ENCODE results near the gene AOPEP.

Gene AOPEP

GRCh38 chr9:94805051-94805489 lies 78.6 kb downstream of the AOPEP start:
- H3K9me3 Mint-ChIP-seq, result no peaks in the 10 kb centered on the region
- no peaks in the 10 kb centered on the region for H3K27me3 Mint-ChIP-seq
- no peak overlapping the region for H3K27ac Mint-ChIP-seq
- peaks cover 13% of the 10 kb centered on the region for H3K4me1 Mint-ChIP-seq
- no peak overlapping the region for H3K4me3 Mint-ChIP-seq
- peaks cover 64% of the 10 kb centered on the region for H3K36me3 Mint-ChIP-seq
- no peak for ATAC-seq

GRCh38 chr9:94805585-94805984 lies 79.1 kb downstream of the AOPEP start:
- ATAC-seq, result no peak
- Mint-ChIP-seq H3K27ac (peak overlapping the region; percentile 56), H3K27me3 (no peaks in the 10 kb centered on the region), H3K36me3 (peaks cover 61% of the 10 kb centered on the region), H3K4me3 (no peak overlapping the region), H3K4me1 (peaks cover 13% of the 10 kb centered on the region), H3K9me3 (no peaks in the 10 kb centered on the region)

- no peak for ATAC-seq
- no peaks in the 10 kb centered on the region for H3K27me3 Mint-ChIP-seq
- peaks cover 57% of the 10 kb centered on the region for H3K36me3 Mint-ChIP-seq
- no peaks in the 10 kb centered on the region for H3K9me3 Mint-ChIP-seq
- H3K4me3 Mint-ChIP-seq, result no peak overlapping the region
- peak overlapping the region; percentile 56 for H3K27ac Mint-ChIP-seq
- peaks cover 13% of the 10 kb centered on the region for H3K4me1 Mint-ChIP-seq
These were observed 79.9 kb downstream of the AOPEP start for GRCh38 chr9:94806307-94806893.

GRCh38 chr9:94807556-94807955 lies 81.1 kb downstream of the AOPEP start:
- Mint-ChIP-seq H3K27me3 (no peaks in the 10 kb centered on the region), H3K27ac (no peak overlapping the region), H3K4me1 (peaks cover 15% of the 10 kb centered on the region), H3K9me3 (no peaks in the 10 kb centered on the region), H3K36me3 (peaks cover 59% of the 10 kb centered on the region), H3K4me3 (no peak overlapping the region)
- no peak for ATAC-seq

GRCh38 chr9:94808926-94809700 lies 82.6 kb downstream of the AOPEP start:
- no peak for ATAC-seq
- no peaks in the 10 kb centered on the region for H3K9me3 Mint-ChIP-seq
- H3K36me3 Mint-ChIP-seq, result peaks cover 60% of the 10 kb centered on the region
- no peaks in the 10 kb centered on the region for H3K27me3 Mint-ChIP-seq
- H3K27ac Mint-ChIP-seq, result no peak overlapping the region
- H3K4me1 Mint-ChIP-seq, result peaks cover 17% of the 10 kb centered on the region
- no peak overlapping the region for H3K4me3 Mint-ChIP-seq

GRCh38 chr9:94809778-94810177 lies 83.3 kb downstream of the AOPEP start:
- Mint-ChIP-seq H3K27ac (no peak overlapping the region), H3K27me3 (no peaks in the 10 kb centered on the region), H3K4me3 (no peak overlapping the region), H3K36me3 (peaks cover 57% of the 10 kb centered on the region), H3K9me3 (no peaks in the 10 kb centered on the region), H3K4me1 (peaks cover 17% of the 10 kb centered on the region)
- no peak for ATAC-seq

- peaks cover 50% of the 10 kb centered on the region for H3K36me3 Mint-ChIP-seq
- H3K4me1 Mint-ChIP-seq, result peaks cover 12% of the 10 kb centered on the region
- H3K27me3 Mint-ChIP-seq, result no peaks in the 10 kb centered on the region
- no peak overlapping the region for H3K27ac Mint-ChIP-seq
- no peak for ATAC-seq
- no peaks in the 10 kb centered on the region for H3K9me3 Mint-ChIP-seq
- no peak overlapping the region for H3K4me3 Mint-ChIP-seq
These were observed 84.6 kb downstream of the AOPEP start for GRCh38 chr9:94811074-94811473.

- H3K27me3 Mint-ChIP-seq, result no peaks in the 10 kb centered on the region
- peak; percentile 48 for ATAC-seq
- peaks cover 4% of the 10 kb centered on the region for H3K4me1 Mint-ChIP-seq
- no peaks in the 10 kb centered on the region for H3K9me3 Mint-ChIP-seq
- no peak overlapping the region for H3K27ac Mint-ChIP-seq
- H3K4me3 Mint-ChIP-seq, result no peak overlapping the region
- H3K36me3 Mint-ChIP-seq, result peaks cover 50% of the 10 kb centered on the region
These were observed 85.8 kb downstream of the AOPEP start for GRCh38 chr9:94812343-94812742.

- peaks cover 4% of the 10 kb centered on the region for H3K4me1 Mint-ChIP-seq
- no peak overlapping the region for H3K27ac Mint-ChIP-seq
- no peak for ATAC-seq
- H3K27me3 Mint-ChIP-seq, result no peaks in the 10 kb centered on the region
- H3K9me3 Mint-ChIP-seq, result no peaks in the 10 kb centered on the region
- no peak overlapping the region for H3K4me3 Mint-ChIP-seq
- H3K36me3 Mint-ChIP-seq, result peaks cover 49% of the 10 kb centered on the region
These were observed 86.9 kb downstream of the AOPEP start for GRCh38 chr9:94813379-94813778.

GRCh38 chr9:94817291-94818177 lies 91.0 kb downstream of the AOPEP start:
- H3K9me3 Mint-ChIP-seq, result no peaks in the 10 kb centered on the region
- H3K36me3 Mint-ChIP-seq, result peaks cover 46% of the 10 kb centered on the region
- ATAC-seq, result no peak
- no peaks in the 10 kb centered on the region for H3K27me3 Mint-ChIP-seq
- H3K4me1 Mint-ChIP-seq, result peaks cover 16% of the 10 kb centered on the region
- H3K4me3 Mint-ChIP-seq, result no peak overlapping the region
- H3K27ac Mint-ChIP-seq, result no peak overlapping the region

GRCh38 chr9:94818178-94818541 lies 91.7 kb downstream of the AOPEP start:
- Mint-ChIP-seq H3K4me3 (no peak overlapping the region), H3K27ac (no peak overlapping the region), H3K36me3 (peaks cover 52% of the 10 kb centered on the region), H3K4me1 (peaks cover 14% of the 10 kb centered on the region), H3K27me3 (no peaks in the 10 kb centered on the region), H3K9me3 (no peaks in the 10 kb centered on the region)
- ATAC-seq, result no peak

- Mint-ChIP-seq H3K9me3 (no peaks in the 10 kb centered on the region), H3K27ac (no peak overlapping the region), H3K4me3 (no peak overlapping the region), H3K36me3 (peaks cover 55% of the 10 kb centered on the region), H3K27me3 (no peaks in the 10 kb centered on the region), H3K4me1 (peaks cover 14% of the 10 kb centered on the region)
- ATAC-seq, result no peak
These were observed 92.7 kb downstream of the AOPEP start for GRCh38 chr9:94819161-94819687.

- ATAC-seq, result peak; percentile 70
- H3K36me3 Mint-ChIP-seq, result peaks cover 57% of the 10 kb centered on the region
- peaks cover 14% of the 10 kb centered on the region for H3K4me1 Mint-ChIP-seq
- H3K9me3 Mint-ChIP-seq, result no peaks in the 10 kb centered on the region
- H3K4me3 Mint-ChIP-seq, result no peak overlapping the region
- no peaks in the 10 kb centered on the region for H3K27me3 Mint-ChIP-seq
- H3K27ac Mint-ChIP-seq, result peak overlapping the region; percentile 46
These were observed 94.8 kb downstream of the AOPEP start for GRCh38 chr9:94821098-94821887.

GRCh38 chr9:94822273-94822672 lies 95.8 kb downstream of the AOPEP start:
- Mint-ChIP-seq H3K4me1 (peaks cover 14% of the 10 kb centered on the region), H3K4me3 (no peak overlapping the region), H3K36me3 (peaks cover 55% of the 10 kb centered on the region), H3K27me3 (no peaks in the 10 kb centered on the region), H3K27ac (no peak overlapping the region), H3K9me3 (no peaks in the 10 kb centered on the region)
- ATAC-seq, result no peak
